GM23338 (cell line): ENCODE data around the gene ABO.

Source experiments
- CREB1 ChIP-seq: fragments of 250-450 bp; sonication (Bioruptor Pico); IDR thresholded peaks from 2 replicates; pipeline ENCODE4 v1.5.0; 2020; ENCODE audit warnings: low read depth, mild to moderate bottlenecking, moderate library complexity
- POLR2AphosphoS5 ChIP-seq: IDR thresholded peaks from 2 replicates; pipeline ENCODE4 v1.6.1; 2016; ENCODE audit warnings: antibody characterized with exemption, low read depth
- TF ChIP-seq, protein P1 (sequence below), 2 experiments: fragments of 200-600 bp in 1 of 2; sonication (generic) in 1 of 2; conservative IDR thresholded peaks; 2 replicates each; pipeline versions ENCODE4 v1.5.1 to v1.6.1; 2016 to 2017; ENCODE audit warnings: antibody characterized with exemption in 2 of 2, low read depth in 2 of 2, mild to moderate bottlenecking in 2 of 2, moderate library complexity in 1 of 2

DNA sequence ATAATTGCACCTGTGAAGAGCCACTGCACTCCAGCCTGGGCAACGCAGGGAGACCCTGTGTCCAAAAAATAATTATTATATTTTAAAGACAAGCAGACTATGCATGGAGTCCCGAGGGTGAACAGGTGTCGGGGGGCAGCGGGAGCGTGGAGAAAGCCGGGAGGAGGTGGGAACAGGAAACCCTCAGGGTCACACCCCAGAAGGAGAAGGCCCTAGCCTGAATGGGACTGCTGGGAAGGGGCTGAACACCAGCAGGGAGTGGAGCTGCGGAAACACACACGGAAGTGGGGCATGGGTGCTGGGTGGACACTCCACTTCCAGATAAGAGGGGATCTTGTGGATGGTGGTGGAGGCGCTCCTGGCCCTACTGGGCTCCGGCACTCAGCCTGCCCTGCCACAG is 48.2 kb upstream of the ABO start:
- TF ChIP-seq, protein P1, sequence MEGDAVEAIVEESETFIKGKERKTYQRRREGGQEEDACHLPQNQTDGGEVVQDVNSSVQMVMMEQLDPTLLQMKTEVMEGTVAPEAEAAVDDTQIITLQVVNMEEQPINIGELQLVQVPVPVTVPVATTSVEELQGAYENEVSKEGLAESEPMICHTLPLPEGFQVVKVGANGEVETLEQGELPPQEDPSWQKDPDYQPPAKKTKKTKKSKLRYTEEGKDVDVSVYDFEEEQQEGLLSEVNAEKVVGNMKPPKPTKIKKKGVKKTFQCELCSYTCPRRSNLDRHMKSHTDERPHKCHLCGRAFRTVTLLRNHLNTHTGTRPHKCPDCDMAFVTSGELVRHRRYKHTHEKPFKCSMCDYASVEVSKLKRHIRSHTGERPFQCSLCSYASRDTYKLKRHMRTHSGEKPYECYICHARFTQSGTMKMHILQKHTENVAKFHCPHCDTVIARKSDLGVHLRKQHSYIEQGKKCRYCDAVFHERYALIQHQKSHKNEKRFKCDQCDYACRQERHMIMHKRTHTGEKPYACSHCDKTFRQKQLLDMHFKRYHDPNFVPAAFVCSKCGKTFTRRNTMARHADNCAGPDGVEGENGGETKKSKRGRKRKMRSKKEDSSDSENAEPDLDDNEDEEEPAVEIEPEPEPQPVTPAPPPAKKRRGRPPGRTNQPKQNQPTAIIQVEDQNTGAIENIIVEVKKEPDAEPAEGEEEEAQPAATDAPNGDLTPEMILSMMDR (conservative IDR thresholded peaks at IDR 0.05; ENCODE audit: low read depth in 2 of 2) = no peak
- TF ChIP-seq POLR2AphosphoS5 (no peak), CREB1 (CRISPR knock-in tag) (no peak)
